Left ventricle myocardium inferior (tissue), 1 donor: ENCODE measurements around the gene LCK. TPM values are rescaled to one million over a fixed set of nuclear protein-coding genes. Genes with fewer than 3 reads are reported as not detected.
A peak's percentile ranks its signal among the peaks of the same experiment; 100 is the strongest.

Source experiments
- DNase-seq: peaks from one replicate; pipeline ENCODE4 v3.0.0-alpha.2; 2020
- H3K27ac ChIP-seq: fragments of 200-600 bp; replicated peaks from 2 replicates; pipeline ENCODE4 v1.8.0; 2021
- H3K27me3 ChIP-seq: fragments of 200-600 bp; 2 replicates; pipeline ENCODE4 v1.8.0; 2021; ENCODE audit warnings: low read depth
- H3K36me3 ChIP-seq: fragments of 200-600 bp; 2 replicates; pipeline ENCODE4 v1.8.0; 2021
- H3K4me1 ChIP-seq: fragments of 200-600 bp; 2 replicates; pipeline ENCODE4 v1.8.0; 2021
- H3K4me3 ChIP-seq: fragments of 200-600 bp; 2 replicates; pipeline ENCODE4 v1.8.0; 2021; ENCODE audit warnings: mild to moderate bottlenecking, moderate library complexity
- H3K9me3 ChIP-seq: fragments of 200-600 bp; replicated peaks from 2 replicates; pipeline ENCODE4 v1.8.0; 2021
- CTCF ChIP-seq: fragments of 200-600 bp; IDR thresholded peaks from 2 replicates; pipeline ENCODE4 v1.8.0; 2021; ENCODE audit warnings: antibody characterized with exemption, mild to moderate bottlenecking, borderline replicate concordance
- intact Hi-C: fragments of 100-400 bp; cut with micrococcal nuclease; formaldehyde crosslinking; loops from one replicate; pipeline ENCODE4 v1.11.0; 2022
- total RNA-seq: library from RNA; stranded (reverse); fragmentation: NEBNext Ultra II Directional; extraction: Animal tissue kit (Norgen Biotek cat#: 25700); gene quantifications from one replicate; pipeline ENCODE4 v1.2.1, GENCODE V29; 2021
- donor health status: DM: no; HTN: yes; CAD: no; lungs with severe emphysema.

The LCK gene
- total RNA-seq, 1 donor from 2014 or later = 0.63 TPM

- TF ChIP-seq CTCF = no peak
- Histone ChIP-seq H3K27ac (no peak overlapping the region), H3K9me3 (no peaks in the 10 kb centered on the region), H3K4me1 (peaks cover 9% of the 10 kb centered on the region), H3K36me3 (peaks cover 20% of the 10 kb centered on the region), H3K4me3 (no peak overlapping the region), H3K27me3 (no peaks in the 10 kb centered on the region)
- intact Hi-C loops = no loop called here
- no peak for DNase-seq
These were observed 48.3 kb downstream of the LCK start for GRCh38 chr1:32299327-32299726.

DNA sequence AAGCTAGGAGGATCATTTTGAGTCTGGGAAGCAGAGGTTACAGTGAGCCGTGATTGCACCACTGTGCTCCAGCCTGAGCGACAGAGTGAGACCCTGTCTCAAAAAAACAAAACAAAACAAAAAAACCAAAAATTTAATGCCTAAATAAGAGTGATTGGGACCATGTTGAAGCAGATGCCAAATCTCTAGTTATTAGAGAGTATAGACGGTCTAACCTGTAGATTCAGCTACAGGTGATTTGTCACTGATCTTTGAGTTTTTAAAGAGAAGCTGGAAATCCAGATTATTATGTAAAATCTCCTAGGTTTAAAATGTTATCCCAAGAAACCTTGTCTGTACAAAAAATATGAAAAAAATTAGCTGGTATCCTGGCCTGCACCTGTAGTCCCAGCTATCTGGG lies 52.3 kb downstream of the LCK start:
- Histone ChIP-seq H3K9me3 (peaks cover 6% of the 10 kb centered on the region), H3K4me3 (no peak overlapping the region), H3K4me1 (peaks cover 8% of the 10 kb centered on the region), H3K27me3 (no peaks in the 10 kb centered on the region), H3K36me3 (peaks cover 37% of the 10 kb centered on the region), H3K27ac (no peak overlapping the region)
- no peak for TF ChIP-seq CTCF
- no peak for DNase-seq
- intact Hi-C loops = no loop called here

DNA sequence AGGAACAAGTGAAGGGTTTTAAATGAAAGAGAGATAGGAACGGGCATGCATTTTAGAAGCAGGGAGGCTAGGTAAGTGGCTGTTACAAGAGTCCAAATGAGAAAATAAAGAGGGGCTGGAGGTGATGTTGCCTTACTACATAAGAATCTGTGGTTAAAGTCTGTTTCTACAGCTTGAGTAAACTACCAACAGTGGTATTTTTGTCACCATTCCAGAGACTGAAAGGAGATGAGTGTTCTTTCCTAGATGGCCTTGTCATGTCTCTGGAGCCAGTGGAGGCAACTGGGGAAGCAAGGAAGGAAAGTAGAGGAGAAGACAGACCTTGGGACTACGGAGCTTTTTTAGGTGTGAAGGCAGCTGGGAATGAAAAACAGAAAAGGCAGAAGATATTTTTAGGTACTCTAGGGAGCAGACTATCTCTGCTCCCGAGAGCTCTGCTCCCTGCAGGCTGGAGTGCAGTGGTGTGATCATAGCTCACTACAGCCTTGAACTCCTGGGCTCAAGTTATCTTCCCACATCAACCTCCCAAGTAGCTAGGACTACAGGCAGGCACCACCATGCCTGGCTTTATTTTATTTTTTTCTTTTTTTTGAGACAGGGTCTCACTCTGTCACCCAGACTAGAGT lies 53.0 kb downstream of the LCK start:
- peaks cover 37% of the 10 kb centered on the region for H3K36me3 ChIP-seq
- no peak overlapping the region for H3K4me3 ChIP-seq
- no peak for DNase-seq
- H3K27ac ChIP-seq = peak overlapping the region; percentile 13
- peak; percentile 20 for TF ChIP-seq CTCF
- H3K27me3 ChIP-seq = no peaks in the 10 kb centered on the region
- peaks cover 14% of the 10 kb centered on the region for H3K4me1 ChIP-seq
- H3K9me3 ChIP-seq = peaks cover 6% of the 10 kb centered on the region
- intact Hi-C loops = no loop called here

DNA sequence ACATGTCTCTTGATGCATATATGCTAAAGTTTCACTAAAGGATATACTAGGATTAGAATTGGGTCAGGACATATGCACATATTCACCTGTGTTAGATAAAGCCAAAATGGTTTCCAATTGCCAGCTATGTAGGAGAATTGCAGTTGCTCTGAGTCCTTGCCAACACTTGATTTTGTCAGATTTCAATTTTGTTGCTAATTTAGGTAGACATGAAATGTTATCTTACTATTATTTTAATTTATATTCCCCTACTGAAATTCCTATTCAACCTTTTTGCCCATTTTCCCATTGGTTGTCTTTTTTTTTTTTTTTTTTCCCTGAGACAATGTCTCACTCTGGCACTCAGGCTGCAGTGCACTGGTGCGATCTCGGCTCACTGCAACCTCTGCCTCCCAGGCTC lies 54.2 kb downstream of the LCK start:
- no peak overlapping the region for H3K27ac ChIP-seq
- no peak for TF ChIP-seq CTCF
- no peaks in the 10 kb centered on the region for H3K27me3 ChIP-seq
- peaks cover 6% of the 10 kb centered on the region for H3K9me3 ChIP-seq
- peaks cover 37% of the 10 kb centered on the region for H3K36me3 ChIP-seq
- H3K4me3 ChIP-seq = no peak overlapping the region
- intact Hi-C loops = no loop called here
- no peak for DNase-seq
- H3K4me1 ChIP-seq = peaks cover 14% of the 10 kb centered on the region

- H3K9me3 ChIP-seq = peaks cover 6% of the 10 kb centered on the region
- peaks cover 14% of the 10 kb centered on the region for H3K4me1 ChIP-seq
- no peaks in the 10 kb centered on the region for H3K27me3 ChIP-seq
- DNase-seq = no peak
- intact Hi-C loops = no loop called here
- peaks cover 36% of the 10 kb centered on the region for H3K36me3 ChIP-seq
- H3K27ac ChIP-seq = no peak overlapping the region
- TF ChIP-seq CTCF = no peak
- H3K4me3 ChIP-seq = no peak overlapping the region
These were observed 56.3 kb downstream of the LCK start for GRCh38 chr1:32307324-32307723.
